GM19395 (cell line): ENCODE results near the gene CASQ1.

Source experiments
- ATAC-seq: cut with Tn5 transposase; IDR thresholded peaks from one replicate; pipeline ENCODE4 v1.9.1; 2021; ENCODE audit warnings: mild to moderate bottlenecking, moderate library complexity; ENCODE audit not compliant: unreplicated experiment

Gene CASQ1

DNA sequence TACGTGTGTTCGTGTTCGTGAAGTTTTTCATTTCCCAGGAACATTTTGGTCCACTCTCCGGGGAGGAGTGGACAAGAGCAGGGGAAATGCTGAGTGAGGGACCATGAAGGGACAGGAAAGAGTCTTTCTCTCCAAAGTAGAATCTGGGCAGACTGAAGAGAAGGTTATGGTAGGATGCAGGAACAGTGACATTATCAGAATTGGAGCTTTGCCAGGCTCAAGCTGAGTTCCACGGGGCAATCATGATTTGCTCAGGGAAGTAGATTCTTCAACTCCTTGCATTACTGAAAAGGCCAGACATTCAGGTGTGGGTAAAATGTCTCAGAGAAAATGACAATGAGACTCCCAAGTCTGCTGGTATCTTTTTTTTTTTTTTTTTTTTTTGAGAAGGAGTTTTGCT is 22.4 kb upstream of the CASQ1 start:
- ATAC-seq, result no peak

DNA sequence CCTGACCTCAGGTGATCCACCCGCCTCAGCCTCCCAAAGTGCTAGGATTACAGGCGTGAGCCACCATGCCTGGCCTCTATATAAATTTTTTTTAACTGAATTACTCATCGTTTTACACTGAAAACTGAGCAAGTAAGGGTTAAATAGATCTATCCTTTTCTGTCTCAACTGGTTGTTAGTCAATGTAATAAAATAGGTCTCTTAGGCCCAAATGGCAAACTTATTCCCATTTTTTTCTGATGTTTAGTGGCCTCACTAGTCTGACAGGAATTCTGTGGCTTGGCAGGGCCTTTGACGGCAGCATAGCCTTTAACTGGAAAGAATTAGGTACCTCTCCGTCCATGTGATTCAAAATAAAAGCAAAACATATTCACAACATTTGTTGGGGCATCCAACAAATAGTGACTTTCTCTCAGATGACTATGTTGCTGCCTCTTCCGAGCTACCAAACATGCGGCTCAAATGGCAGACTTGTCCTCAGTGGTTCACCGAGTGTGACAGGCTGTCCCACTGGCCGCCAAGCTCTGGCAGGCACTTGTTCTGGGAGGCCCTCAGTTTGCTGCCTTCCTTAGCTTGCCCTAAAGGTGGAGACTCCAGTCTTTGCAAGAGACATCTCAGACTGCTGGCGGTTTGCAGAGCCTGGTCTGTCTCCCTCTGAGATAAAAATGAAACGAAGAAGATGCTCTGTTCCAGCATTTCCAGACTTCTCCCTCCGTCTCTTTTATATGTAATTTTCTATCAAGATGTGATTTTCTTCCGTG is 21.6 kb upstream of the CASQ1 start:
- ATAC-seq, result no peak

DNA sequence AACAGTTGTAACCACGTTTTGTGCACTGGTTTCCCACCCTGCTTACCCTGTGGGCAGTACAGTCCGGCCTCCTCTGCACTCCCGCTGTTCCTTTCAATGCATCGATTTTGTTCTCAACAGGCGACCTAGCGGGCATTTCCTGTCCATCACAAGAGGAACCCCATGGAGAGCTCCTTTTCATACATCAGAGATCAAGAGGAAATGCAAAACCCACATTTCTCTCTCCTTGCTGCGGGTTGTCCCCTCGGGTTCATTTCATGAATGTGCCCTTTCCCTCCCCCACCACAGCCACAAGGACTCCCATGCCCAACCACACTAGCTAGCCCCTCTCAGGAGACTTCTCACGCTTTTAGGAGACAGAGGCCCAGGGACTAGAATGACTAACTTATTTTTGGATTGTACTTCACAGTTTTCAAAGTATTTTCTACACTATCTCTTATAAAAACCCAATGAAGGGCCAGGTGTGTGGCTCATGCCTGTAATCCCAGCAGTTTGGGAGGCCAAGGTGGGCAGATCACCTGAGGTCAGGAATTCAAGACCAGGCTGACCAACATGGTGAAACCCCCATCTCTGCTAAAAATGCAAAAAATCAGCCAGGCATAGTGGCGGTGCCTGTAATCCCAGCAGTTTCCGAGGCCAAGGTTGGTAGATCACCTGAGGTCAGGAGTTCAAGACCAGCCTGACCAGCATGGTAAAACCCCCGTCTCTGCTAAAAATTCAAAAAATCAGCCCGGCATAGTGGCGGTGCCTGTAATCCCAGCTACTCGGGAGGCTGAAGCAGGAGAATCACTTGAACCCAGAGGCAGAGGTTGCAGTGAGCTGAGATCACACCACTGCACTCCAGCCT is 20.6 kb upstream of the CASQ1 start:
- peak; percentile 82 for ATAC-seq

DNA sequence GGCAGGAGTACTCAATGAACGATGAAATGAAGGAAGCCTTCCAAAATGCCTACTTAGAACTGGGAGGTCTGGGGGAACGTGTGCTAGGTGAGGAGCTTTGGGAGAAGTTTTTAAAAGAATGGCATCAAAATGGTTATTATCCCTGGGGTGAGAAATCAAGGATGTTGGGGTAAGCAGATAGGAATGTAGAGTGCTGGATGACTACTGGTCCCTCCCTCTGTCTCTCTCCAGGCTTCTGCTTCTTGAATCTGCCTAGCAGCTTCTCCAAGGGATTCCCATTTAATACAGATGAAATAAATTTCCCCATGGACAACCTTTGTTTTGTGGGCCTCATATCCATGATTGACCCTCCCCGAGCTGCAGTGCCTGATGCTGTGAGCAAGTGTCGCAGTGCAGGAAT is 19.0 kb upstream of the CASQ1 start:
- no peak for ATAC-seq

DNA sequence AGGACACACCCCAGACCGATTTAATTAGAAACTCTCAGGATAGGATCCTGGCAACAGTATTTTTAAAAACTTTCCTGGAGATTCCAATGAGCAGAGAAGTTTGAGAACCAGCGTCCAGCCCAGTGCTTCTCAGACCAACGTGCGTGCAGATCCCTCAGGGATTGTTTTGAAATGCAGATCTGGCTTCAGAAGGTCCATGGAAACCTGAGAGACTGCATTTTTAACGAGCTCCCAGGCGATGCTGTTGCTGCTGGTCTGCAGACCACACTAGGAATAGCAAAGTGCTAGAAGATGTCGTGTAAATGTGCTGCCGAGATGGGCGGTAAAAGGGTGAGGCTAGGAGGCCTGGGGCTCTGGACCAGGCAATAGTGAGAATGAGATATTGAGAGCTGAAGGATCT is 18.4 kb upstream of the CASQ1 start:
- no peak for ATAC-seq

DNA sequence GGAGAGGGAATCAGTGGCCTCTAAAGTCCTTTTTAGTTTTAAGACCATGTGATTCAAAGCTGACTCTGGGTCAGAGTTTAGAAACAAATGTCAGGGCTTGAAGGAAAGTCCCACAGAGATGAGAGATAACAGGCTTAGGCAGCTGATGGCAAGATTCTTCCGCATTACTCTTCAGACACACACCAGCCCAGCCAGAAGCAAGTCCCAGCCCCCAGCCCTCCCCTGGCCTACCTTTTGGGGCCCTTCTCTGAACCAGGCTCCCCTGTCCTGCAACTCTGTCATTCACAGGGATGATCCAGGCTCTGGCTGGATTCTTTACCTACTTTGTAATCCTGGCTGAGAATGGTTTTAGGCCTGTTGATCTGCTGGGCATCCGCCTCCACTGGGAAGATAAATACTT is 13.1 kb upstream of the CASQ1 start:
- ATAC-seq, result no peak

DNA sequence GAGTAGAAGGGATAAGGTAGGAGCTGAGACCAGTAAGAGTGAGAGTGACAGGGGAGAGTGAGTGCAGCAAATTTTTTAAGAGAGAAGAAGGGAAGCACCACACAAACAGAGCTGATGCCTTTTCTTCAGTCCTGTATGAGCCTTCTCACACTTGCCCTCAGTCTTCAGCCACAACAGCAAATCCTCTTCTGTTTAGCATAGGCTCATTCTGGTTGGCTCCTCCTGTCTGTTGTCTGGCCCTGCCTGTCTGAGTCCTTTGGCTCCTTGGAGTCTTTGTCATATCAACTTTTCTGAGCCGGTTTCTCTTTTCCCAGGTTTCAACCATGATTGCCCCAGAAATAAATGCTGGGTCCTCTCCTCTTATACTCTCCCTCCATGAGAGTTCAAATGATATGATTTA is 12.7 kb upstream of the CASQ1 start:
- ATAC-seq, result no peak

DNA sequence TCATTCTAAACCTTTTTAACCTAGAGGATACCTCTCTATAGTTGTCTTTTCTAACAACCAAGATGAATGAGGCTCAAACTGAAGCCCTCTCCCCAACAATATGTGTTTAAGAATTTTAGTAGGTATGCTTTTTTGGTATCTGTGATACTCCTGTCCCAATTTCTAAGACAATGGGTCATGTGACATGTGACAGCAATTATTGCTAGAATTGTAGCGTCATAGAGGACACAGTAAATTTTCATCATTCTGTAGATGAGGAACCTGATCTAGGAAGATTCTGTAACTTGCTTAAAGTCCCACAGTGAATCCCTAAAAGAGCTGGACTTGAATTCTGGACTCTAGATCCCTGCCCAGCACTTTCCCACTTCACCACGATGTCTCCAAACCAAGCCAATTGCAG is 11.6 kb upstream of the CASQ1 start:
- no peak for ATAC-seq

DNA sequence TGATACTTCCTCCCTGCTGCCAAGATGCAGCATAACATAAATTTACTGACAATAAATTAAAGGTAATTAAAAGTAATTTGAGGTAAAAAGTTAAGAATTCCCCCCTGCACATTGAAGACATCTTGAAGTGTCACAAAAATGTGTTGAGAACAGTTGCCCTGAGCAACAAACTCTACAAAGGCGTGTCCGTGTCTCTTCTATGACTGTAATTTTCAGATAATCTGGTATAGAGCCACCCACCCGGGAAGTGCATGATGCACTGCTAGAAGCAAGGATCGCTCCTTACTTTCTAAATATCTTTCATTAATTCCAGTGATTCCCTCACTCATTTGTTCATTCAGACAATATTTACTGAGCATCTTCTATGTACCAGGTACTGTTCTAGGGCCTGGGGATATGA is 11.0 kb upstream of the CASQ1 start:
- ATAC-seq, result no peak

DNA sequence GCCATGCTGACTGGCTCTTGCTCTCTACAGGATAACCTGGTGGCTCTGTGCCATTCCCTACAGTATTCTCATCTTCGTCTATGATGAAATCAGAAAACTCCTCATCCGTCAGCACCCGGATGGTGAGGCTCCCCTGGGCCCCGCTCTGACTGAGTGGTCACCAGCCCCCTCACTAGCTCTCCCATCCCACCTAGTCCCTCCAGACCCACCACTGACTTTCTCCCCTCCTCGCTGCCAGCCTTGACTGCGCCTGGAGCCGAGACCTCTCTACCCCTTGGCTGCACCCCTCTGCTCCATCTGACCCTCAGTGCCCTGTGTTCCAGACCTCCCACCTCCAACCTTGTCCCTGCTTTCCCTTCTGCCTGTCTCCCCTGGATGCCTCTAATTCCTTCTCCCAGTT is 4.1 kb upstream of the CASQ1 start:
- ATAC-seq, result no peak

DNA sequence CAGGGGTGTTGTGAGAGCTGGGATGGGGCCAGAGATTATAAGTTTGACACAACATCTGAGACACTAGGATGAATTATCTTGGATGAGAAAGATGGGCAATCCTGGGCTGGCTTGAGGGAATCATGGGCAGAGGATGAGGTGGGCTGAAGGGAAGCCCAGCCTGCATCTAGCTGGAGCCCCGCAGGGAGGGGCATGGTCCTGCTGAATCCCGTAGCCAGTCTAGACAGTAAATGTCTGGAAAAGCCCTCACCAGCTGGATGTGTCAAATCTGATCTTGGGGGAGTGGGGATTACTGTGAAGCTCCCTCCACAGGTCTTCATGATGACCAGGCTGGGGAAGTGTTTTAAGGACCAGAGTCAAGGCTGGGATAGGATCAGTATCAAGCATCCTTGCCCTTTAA is 3.6 kb upstream of the CASQ1 start:
- no peak for ATAC-seq

DNA sequence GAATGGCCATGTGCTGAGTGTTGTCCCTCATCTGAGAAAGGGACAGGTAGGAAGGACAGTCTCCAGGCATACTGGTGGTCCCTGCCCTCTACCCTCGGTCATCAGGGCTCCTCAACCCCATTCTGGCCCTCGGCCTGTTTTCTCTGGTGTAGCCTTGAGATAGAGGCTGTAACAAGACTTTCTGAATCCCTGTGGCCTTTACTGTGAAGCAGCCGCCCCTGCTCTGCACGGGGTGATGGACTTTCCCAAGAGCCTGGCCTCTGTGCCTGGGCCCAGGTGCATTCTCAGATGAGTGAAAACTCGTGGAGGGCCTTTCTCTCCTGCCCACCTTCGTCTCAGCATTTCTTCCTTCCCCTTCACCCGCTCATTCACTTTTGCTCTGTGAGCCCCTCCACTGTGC is 3.0 kb upstream of the CASQ1 start:
- no peak for ATAC-seq

DNA sequence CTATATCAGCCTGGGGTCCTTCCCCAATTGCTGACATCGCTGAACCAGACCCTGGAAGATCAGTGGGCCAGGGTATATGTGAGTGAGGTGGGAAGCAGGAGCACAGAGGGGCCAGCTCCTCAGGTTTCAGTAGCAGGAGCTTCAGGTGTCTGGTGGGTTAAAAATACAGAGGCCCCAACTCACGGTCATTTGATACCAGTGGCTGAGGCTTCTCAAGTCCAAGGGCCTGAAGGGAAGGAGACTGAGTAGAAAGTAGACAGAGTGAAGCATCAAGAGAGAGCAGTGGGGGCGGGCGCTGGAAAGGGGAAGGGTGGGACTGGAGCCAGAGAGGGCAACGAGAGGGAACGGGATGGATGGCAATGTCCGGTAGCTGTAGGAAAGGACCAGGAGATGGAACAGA is 2.0 kb upstream of the CASQ1 start:
- no peak for ATAC-seq

DNA sequence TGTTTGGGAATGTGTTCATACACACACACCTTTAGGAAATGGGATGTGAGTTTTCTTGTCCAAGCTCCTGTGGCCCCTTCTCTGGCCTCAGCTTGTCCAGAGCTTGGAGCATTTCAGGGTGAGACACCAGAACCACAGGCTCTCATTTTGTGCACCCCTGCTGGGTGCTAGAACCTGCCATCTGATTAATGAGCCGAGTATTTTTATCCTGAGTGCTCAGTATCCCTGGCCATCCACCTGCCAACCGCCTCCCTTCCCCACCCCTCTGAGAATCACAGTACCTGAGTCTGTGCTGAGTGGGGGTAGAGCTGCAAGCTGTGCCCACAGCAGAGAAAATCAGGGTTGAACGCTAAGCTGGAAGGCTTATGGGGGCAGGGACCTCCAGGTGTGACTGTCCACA is 1.4 kb downstream of the CASQ1 start:
- ATAC-seq, result no peak

DNA sequence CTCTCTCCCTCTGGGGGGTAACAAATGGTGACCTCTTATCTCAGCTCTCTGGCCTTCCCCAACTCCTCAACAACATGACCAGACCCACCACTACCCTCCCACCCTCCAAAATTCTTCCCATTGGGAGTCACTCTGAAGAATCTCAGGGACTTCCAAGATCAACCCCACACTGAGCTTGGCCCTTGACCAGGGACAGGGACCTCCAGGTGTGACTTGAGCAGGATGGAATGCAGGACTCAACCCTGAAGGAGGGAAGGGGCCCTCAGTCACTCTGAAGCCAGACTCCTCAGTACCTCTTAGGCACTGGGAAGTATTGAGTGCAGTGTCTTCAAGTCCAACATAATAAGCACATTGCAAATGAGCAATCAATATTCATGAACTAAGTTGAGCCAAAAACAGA is 1.9 kb downstream of the CASQ1 start:
- ATAC-seq, result no peak

DNA sequence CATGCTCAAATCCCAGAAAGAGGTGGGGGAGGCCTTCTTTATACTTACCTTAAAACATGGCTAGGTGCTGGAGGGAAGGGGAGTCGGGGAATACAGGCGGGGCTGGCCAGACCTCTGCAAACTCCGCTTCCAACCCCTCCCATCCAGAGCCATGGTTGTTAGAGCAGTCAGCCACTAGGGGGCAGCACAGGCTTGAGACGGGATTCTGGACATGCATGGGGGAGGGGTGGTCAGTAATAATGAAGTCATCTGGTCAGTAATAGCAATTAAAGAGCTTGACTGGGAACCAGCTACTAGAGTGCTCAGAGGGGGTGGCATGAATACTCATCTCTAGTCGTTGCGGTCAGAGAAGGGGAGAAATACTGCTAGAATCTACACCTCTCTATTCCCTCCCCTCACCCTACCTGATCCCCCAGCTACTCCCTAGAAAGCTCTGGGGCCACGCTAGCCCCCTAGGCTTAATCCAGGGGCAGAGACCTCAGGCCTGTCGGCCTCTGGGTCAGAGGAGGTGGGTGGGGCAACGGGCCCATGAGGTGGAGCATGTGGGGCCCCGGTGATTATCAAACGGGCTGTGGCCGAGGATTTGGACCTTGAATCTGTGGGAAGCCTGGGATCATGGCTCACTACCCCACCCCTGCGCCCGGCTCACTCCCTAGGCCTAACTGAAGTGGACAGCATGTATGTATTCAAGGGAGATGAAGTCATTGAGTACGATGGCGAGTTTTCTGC is 2.9 kb downstream of the CASQ1 start:
- ATAC-seq, result no peak

DNA sequence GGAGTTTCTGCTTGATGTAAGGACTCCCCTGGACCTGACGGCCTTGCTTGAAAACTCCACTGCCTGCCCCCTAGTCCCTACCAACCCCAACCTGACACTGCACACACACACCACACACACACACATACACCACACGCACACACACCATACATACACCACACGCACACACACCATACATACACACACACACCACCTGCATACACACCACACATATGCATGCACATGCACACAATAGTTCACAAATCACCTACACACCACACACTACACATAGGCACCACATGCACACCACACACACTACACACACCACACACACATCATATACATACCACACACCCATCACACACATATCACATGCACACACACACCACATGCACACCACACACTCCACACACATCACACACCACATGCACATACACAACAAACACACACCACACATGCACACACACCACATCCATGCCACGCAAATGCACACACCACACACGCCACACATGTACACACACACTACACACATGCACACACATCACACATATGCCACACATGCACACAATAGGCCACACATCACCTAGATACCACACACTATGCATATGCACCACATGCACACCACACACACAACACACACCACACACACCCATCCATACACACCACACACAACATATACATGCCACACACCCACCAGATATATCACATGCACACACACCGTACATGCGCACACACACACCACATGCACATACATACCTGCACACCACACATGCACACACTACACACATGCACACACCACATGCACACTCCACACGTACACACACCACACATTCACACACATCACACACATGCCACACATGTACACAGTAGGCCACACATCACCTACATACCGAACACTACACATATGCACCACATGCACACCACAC is 3.7 kb downstream of the CASQ1 start:
- ATAC-seq, result no peak

DNA sequence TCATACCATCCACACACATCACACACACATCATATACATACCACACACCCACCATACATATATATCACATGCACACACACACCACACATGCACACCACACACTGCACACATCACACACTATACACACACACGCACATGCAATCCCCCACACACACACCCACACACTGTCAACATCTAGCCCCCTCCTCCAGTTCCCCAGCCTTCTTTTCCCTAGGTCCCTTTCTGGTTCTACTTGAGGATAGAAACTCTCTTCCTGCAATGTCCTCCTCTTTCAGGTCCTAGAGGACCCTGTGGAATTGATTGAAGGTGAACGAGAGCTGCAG is 4.3 kb downstream of the CASQ1 start:
- no peak for ATAC-seq

DNA sequence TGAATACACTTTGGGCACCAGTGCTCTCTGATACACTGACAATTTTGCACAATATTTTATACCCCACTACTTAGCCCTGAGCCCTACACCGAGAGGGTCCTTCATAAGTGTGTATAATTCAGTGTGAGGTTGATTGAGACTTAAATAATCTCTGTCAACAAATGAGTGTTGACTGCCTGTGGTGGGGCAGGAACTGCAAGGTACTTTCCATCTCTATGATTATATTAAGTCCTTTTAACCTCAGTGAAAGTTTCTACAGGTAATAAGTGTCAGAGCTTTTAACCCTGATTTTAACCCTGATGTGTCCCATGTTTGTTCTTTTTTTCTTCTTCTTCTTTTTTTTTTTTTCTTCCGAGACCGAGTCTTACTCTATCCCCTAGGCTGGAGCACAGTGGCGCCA is 5.8 kb downstream of the CASQ1 start:
- ATAC-seq, result no peak

DNA sequence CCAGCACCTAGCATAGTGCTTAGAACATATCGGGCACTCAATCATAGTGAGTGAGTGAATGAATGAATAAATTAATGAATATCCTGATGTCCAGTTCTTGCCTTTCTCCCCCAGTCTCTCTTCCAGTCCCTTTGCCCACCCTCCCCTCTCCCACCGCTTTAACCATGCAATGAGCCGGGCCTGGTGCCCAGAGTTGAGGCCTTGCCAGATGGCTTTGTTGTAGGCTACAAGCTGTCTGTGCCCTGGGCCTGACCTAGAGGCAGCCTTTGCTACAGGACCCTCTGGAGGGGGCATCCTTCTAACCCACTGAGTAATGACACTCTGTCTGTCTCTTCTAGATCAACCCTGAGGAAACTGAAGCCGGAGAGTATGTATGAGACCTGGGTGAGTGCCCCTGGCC is 6.9 kb downstream of the CASQ1 start:
- ATAC-seq, result no peak

DNA sequence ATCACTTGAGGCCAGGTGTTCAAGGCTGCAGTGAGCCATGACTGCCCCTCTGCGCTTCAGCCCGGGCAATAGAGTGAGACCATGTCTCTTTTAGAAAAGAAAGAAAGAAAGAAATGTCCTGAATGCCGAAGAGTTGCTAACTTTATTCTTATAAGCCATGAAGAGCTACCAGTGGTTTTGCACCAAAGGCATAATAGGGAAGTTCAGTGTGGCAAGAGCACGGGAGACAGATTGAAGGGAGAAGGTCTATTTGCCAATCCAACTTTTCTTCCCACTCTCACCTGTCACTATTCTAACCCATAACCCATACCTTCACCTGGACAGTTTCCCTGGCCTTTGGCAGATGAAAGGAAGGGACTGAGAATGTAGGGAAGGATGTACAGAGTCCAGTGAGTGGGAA is 10.4 kb downstream of the CASQ1 start:
- no peak for ATAC-seq
